Measurements from ENCODE around the gene TGFBR3L. TPM values are rescaled to one million over a fixed set of nuclear protein-coding genes. Genes with fewer than 3 reads are reported as not detected.

TGFBR3L gene
- polyA plus RNA-seq, 3 donors = not detected

- Histone ChIP-seq H3K36me3 (replicated peaks in 1 of 2; ENCODE audit: control insufficient read depth in 1 of 2, insufficient read depth in 2 of 2, low read length in 2 of 2) (peaks cover 12 to 19% of the 10 kb centered on the region in 2 donors), H3K4me1 (ENCODE audit: control insufficient read depth in 1 of 2, insufficient read depth in 2 of 2, low read length in 2 of 2) (peaks cover 19 to 26% of the 10 kb centered on the region in 2 donors), H3K9ac (ENCODE audit: insufficient read depth, low read length, poor library complexity, severe bottlenecking) (peak overlapping the region; percentile 74), H3K9me3 (replicated peaks in 1 of 2; ENCODE audit: control insufficient read depth in 1 of 2, insufficient read depth in 1 of 2, low read length in 2 of 2) (no peaks in the 10 kb centered on the region), H3K79me2 (ENCODE audit: insufficient read depth, low read length) (peaks cover 39% of the 10 kb centered on the region), H4K20me1 (ENCODE audit: insufficient read depth, low read length) (peaks cover 52% of the 10 kb centered on the region), H3K4me2 (replicated peaks; ENCODE audit: extremely low read depth, low read length, poor library complexity, severe bottlenecking) (peak overlapping the region; percentile 90), H3K27me3 (ENCODE audit: control insufficient read depth in 2 of 2, insufficient read depth in 2 of 2, low read length in 2 of 2) (no peaks in the 10 kb centered on the region), H3K27ac (ENCODE audit: low read depth in 1 of 2, low read length in 2 of 2) (peak overlapping the region; percentile 61 to 78), H3K4me3 (replicated peaks in 1 of 3; ENCODE audit: low read depth in 2 of 3, low read length in 3 of 3) (peak overlapping the region; percentile 61 to 88 (median 85)), H2AFZ (ENCODE audit: insufficient read depth, low read depth, low read length, poor library complexity, severe bottlenecking) (peak overlapping the region; percentile 71)
- H3K9me3 Mint-ChIP-seq = peaks cover 0 to 3% (median 0%) of the 10 kb centered on the region in 7 donors
- 21% methylated on average over 39 of the region's 68 CpGs for WGBS (ENCODE audit: insufficient coverage)
- peak overlapping the region; percentile 81 to 87 for H3K4me3 Mint-ChIP-seq
- peaks cover 14 to 31% of the 10 kb centered on the region in 2 donors for H3K36me3 Mint-ChIP-seq
- intact Hi-C loops (cut with micrococcal nuclease) = loop anchor here in 1 of 2 donors (2.0 to 10.0 kb wide), 2 partner anchors 14 to 270 kb away; partner anchors contain the start of genes PCP2 and STXBP2
- DNase-seq = peak; percentile 16 to 80 (median 64)
- TF ChIP-seq, protein P1, sequence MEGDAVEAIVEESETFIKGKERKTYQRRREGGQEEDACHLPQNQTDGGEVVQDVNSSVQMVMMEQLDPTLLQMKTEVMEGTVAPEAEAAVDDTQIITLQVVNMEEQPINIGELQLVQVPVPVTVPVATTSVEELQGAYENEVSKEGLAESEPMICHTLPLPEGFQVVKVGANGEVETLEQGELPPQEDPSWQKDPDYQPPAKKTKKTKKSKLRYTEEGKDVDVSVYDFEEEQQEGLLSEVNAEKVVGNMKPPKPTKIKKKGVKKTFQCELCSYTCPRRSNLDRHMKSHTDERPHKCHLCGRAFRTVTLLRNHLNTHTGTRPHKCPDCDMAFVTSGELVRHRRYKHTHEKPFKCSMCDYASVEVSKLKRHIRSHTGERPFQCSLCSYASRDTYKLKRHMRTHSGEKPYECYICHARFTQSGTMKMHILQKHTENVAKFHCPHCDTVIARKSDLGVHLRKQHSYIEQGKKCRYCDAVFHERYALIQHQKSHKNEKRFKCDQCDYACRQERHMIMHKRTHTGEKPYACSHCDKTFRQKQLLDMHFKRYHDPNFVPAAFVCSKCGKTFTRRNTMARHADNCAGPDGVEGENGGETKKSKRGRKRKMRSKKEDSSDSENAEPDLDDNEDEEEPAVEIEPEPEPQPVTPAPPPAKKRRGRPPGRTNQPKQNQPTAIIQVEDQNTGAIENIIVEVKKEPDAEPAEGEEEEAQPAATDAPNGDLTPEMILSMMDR (IDR thresholded peaks at IDR 0.05) = no peak
- H3K27ac Mint-ChIP-seq = peak overlapping the region; percentile 81 to 94 (median 86)
- H3K27me3 Mint-ChIP-seq (ENCODE audit: low read depth in 3 of 3) = peaks cover 0 to 3% (median 3%) of the 10 kb centered on the region in 3 donors
- peaks cover 24% of the 10 kb centered on the region for H3K4me1 Mint-ChIP-seq
Measured at GRCh38 chr19:7904074-7905020, 10.3 kb upstream of the TGFBR3L start.

GRCh38 chr19:7905268-7905667 lies 9.4 kb upstream of the TGFBR3L start:
- Mint-ChIP-seq H3K4me3 (peak overlapping the region; percentile 81 to 87), H3K4me1 (peaks cover 24% of the 10 kb centered on the region), H3K9me3 (peaks cover 0 to 3% (median 0%) of the 10 kb centered on the region in 7 donors), H3K27ac (peak overlapping the region in 6 of 7 donors; percentile 46 to 94 (median 86)), H3K36me3 (peaks cover 15 to 37% of the 10 kb centered on the region in 2 donors), H3K27me3 (ENCODE audit: low read depth in 3 of 3) (peaks cover 0 to 3% (median 3%) of the 10 kb centered on the region in 3 donors)
- WGBS (ENCODE audit: insufficient coverage) = 98% methylated on average over 5 of the region's 10 CpGs
- Histone ChIP-seq H3K4me2 (replicated peaks; ENCODE audit: extremely low read depth, low read length, poor library complexity, severe bottlenecking) (peak overlapping the region; percentile 90), H3K27ac (ENCODE audit: low read depth in 1 of 2, low read length in 2 of 2) (peak overlapping the region in 1 of 2 donors; percentile 78), H3K4me1 (ENCODE audit: control insufficient read depth in 1 of 2, insufficient read depth in 2 of 2, low read length in 2 of 2) (peaks cover 19 to 26% of the 10 kb centered on the region in 2 donors), H3K9me3 (replicated peaks in 1 of 2; ENCODE audit: control insufficient read depth in 1 of 2, insufficient read depth in 1 of 2, low read length in 2 of 2) (no peaks in the 10 kb centered on the region), H3K4me3 (replicated peaks in 1 of 3; ENCODE audit: low read depth in 2 of 3, low read length in 3 of 3) (peak overlapping the region in 1 of 3 experiments; percentile 88), H3K9ac (ENCODE audit: insufficient read depth, low read length, poor library complexity, severe bottlenecking) (no peak overlapping the region), H2AFZ (ENCODE audit: insufficient read depth, low read depth, low read length, poor library complexity, severe bottlenecking) (no peak overlapping the region), H3K79me2 (ENCODE audit: insufficient read depth, low read length) (peaks cover 39% of the 10 kb centered on the region), H3K36me3 (replicated peaks in 1 of 2; ENCODE audit: control insufficient read depth in 1 of 2, insufficient read depth in 2 of 2, low read length in 2 of 2) (peaks cover 19 to 28% of the 10 kb centered on the region in 2 donors), H4K20me1 (ENCODE audit: insufficient read depth, low read length) (peaks cover 61% of the 10 kb centered on the region), H3K27me3 (ENCODE audit: control insufficient read depth in 2 of 2, insufficient read depth in 2 of 2, low read length in 2 of 2) (no peaks in the 10 kb centered on the region)
- TF ChIP-seq, protein P1 (IDR thresholded peaks at IDR 0.05) = no peak
- intact Hi-C loops (cut with micrococcal nuclease) = loop anchor here in 1 of 2 donors (2.0 to 10.0 kb wide), 2 partner anchors 14 to 270 kb away; partner anchors contain the start of genes PCP2 and STXBP2
- DNase-seq = no peak
